ENCODE measurements around the gene JAGN1.
"Not testable (repeated sequence)": the region's sequence is repeated elsewhere in the genome, so short reads cannot be mapped to it uniquely, and the experiment has no call there.

Gene JAGN1

GRCh38 chr3:9918261-9919038 lies 28.0 kb downstream of the JAGN1 start:
- no peak for DNase-seq (ENCODE audit: low read depth)

DNA sequence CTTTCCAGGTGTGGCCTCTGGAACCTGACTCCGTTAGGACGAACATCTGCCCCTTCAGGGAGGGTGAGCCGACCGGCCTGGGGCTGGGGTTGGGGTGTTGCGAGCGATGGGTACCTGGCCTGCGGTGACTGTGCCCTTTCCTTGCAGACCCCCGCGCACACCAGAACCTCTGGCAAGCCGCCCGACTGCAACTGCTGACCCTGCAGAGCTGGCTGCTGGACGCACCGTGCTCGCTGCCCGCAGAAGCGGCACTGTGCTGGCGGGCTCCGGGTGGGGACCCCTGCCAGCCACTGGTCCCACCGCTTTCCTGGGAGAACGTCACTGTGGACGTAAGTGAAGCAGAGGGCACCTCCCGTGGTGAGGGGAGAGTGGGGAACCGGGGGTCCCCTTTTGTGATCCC lies 37.7 kb downstream of the JAGN1 start:
- no peak for DNase-seq (ENCODE audit: low read depth)

DNA sequence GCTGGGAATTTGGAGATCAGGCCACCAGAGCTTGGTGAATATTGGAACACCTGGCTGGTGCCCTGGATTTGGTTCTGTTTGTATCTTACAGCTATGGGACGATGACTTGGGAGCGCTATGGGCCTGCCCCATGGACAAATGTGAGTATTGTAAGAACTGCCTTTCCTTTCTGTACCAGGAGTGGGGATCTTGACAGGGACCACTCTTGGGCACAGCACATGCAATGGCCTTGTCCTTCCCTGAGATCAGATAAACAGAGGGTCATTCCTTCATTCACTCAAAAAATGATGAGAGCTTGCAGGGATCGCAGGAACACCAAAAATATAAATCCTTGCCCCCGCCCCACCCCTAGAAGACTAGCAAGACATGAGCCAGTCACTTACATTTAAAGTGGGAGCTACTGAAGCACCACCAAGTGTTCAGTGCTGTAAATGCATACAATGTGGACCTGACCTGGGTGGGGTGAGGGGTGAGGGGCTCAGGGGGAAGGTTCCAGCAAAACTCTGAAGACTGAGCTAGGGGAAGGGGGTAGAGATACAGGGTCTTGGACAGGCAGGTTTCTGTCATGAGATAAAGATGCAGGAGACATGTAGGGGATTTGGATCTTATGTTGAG lies 40.5 kb downstream of the JAGN1 start:
- no peak for DNase-seq (ENCODE audit: low read depth)

DNA sequence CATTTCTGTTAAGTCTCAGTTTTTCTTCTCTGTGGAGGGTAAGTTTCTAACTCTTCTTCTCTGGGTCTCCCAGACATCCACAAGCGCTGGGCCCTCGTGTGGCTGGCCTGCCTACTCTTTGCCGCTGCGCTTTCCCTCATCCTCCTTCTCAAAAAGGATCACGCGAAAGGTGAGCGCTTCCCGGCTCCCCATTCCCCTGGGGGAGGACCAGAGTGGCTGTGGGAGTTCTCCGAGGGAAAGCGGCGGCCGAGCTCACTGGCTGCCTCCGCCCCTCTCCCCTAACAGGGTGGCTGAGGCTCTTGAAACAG lies 42.1 kb downstream of the JAGN1 start:
- DNase-seq (ENCODE audit: low read depth), result no peak

- DNase-seq (ENCODE audit: low read depth), result peak; percentile 76
Measured at GRCh38 chr3:9932843-9933560, 42.6 kb downstream of the JAGN1 start.

GRCh38 chr3:9933561-9934234 lies 43.3 kb downstream of the JAGN1 start, which contains the start of gene CRELD1:
TSS of gene CRELD1 (plus strand) at chr3:9933834. CDS start at chr3:9934439, 605 bp downstream.
- DNase-seq (ENCODE audit: low read depth), result peak; percentile 88

DNA sequence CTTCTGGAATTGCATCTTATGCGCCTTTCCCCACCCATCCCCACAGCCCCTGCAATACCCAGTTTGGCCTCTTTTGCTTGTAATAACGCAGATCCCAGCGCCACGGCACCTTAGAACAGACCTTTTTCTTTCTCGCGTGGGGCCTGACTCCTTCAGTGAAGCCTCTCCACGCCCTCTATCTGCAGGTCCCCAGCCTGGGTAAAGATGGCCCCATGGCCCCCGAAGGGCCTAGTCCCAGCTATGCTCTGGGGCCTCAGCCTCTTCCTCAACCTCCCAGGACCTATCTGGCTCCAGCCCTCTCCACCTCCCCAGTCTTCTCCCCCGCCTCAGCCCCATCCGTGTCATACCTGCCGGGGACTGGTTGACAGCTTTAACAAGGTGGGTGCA lies 43.8 kb downstream of the JAGN1 start:
- no peak for DNase-seq (ENCODE audit: low read depth)

DNA sequence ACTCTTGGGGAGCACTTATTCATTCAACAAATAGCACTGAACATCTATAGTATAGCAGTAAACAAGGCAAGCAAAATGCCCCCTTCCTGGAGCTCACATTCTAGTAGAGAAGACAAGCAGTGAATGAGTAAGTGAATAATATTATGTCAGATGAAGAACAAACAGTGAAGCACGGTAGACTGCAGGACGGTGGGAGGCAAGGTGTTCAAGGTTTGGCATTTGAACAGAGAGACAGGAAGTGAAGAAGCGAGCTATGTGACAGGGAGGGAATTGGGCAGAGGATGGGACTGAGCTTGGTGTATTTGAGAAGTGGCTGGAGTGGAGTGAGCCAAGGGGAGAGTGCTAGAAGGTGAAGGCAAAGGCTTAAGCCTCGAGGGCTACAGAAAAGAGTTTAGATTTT lies 44.6 kb downstream of the JAGN1 start:
- DNase-seq (ENCODE audit: low read depth), result no peak

DNA sequence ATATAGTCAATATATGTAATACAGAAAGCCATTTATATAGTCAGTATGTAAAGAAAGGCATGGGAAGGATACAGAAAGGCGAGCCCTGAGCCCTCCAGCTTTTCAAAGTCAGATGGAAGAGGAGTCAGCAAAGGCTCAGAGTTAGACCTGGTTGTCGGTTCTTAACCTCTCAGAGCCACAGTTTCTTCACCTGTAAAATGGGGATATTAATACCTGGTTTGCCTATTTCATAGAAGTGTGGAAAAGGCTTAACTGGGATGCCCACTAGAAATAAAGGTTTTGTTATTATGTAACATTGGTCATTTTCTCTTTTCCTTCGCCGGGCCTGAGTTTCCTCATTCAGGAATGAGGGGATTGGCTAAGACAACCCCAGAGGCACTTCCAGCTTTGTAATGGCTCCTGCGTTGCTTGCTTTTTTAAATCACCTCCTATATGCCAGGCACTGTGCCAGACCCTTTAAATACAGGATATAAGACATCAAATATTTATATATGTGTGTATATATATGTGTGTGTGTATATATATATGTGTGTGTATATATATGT lies 45.6 kb downstream of the JAGN1 start:
- DNase-seq (ENCODE audit: low read depth), result no peak

- DNase-seq (ENCODE audit: low read depth), result no peak
Measured at GRCh38 chr3:9937486-9938238, 47.3 kb downstream of the JAGN1 start.

DNA sequence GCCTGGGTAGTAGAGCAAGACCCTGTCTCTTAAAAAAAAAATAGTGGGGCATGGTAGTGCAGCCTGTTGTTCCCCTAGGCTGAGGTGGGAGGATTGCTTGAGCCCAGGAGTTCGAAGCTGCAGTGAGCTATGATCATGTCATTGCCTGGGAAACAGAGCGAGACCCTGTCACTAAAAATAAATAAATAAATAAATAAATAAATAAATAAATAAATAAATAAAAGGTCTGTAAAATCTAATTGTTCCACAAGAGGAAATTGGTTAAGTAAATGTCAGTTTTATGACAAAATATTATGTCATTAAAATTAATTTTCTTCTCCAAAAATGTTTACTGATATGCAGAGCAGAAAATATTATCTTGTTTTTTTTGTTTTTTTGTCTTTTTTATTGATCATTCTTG lies 48.6 kb downstream of the JAGN1 start:
- no peak for DNase-seq (ENCODE audit: low read depth)

DNA sequence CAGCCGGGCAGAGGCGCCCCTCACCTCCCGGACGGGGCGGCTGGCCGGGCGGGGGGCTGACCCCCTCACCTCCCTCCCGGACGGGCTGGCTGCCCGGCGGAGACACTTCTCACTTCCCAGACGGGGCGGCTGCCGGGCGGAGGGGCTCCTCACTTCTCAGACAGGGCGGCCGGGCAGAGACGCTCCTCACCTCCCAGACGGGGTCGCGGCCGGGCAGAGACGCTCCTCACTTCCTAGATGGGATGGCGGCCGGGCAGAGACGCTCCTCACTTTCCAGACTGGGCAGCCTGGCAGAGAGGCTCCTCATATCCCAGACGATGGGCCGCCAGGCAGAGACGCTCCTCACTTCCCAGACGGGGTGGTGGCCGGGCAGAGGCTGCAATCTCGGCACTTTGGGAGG lies 49.5 kb downstream of the JAGN1 start:
- not testable (repeated sequence) for DNase-seq (ENCODE audit: low read depth)

- DNase-seq (ENCODE audit: low read depth), result no peak
Measured at GRCh38 chr3:9940746-9941145, 50.3 kb downstream of the JAGN1 start.

DNA sequence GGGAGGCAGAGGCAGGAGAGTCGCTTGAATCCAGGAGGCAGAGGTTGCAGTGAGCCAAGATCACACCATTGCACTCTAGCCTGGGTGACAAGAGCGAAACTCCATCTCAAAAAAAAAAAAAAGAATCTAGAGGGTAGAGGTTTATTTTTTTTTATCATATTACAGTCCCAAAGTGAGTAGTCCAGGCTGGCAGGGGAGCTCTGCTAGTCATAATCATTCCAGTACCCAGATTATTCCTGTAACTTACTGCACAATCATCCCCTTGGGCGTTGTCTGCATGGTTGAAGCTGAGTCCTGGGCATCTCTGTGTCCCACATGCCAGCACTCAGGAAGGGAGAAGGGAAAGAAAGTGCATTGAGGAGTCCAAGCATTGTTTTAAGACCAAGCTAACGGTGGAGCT lies 51.8 kb downstream of the JAGN1 start:
- DNase-seq (ENCODE audit: low read depth), result no peak

DNA sequence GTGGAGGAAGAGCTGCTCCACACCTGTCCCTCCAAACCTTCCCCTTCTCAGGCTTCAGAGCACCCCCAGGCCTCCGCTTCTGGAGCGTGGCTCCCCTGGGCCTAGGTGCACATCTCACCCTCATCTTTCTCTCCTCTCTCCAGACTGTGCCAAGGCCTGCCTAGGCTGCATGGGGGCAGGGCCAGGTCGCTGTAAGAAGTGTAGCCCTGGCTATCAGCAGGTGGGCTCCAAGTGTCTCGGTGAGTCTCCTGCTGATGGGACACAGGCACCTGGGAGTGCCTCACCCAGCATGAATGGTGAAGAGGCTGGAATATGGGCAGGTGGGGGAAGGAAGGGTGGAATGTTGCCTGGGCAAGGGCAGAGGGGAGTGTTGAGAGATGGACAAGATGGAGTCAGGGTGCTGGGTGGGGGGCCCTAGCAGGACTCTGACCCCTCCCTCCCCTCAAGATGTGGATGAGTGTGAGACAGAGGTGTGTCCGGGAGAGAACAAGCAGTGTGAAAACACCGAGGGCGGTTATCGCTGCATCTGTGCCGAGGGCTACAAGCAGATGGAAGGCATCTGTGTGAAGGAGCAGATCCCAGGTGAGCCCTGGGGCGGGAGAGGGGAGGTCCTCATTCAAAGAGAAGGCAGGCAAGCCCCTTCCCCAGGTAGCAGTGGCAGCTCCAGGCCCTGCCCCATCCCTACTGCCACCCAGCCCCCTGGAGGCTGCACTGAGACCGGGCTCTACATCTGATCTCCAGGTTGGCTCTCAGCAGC lies 52.7 kb downstream of the JAGN1 start:
- no peak for DNase-seq (ENCODE audit: low read depth)
